ENCODE measurements around the gene AGO3. TPM values are rescaled to one million over a fixed set of nuclear protein-coding genes. Genes with fewer than 3 reads are reported as not detected.

AGO3 gene
- total RNA-seq, 2 experiments from 2014 or later: 31.3 to 34.5 TPM

GRCh38 chr1:35894183-35894582 is 36.7 kb upstream of the AGO3 start:
- intact Hi-C loops (cut with DNase I, micrococcal nuclease): no loop called here
- Histone ChIP-seq H3K9me3 (ENCODE audit: control insufficient read depth in 1 of 2, insufficient read depth in 1 of 2, low read length in 2 of 2) (no peaks in the 10 kb centered on the region), H3K27me3 (ENCODE audit: control insufficient read depth in 1 of 2, insufficient read depth in 2 of 2, low read length in 2 of 2) (no peaks in the 10 kb centered on the region), H3K4me1 (ENCODE audit: insufficient read depth, low read length) (no peaks in the 10 kb centered on the region), H3K36me3 (ENCODE audit: insufficient read depth, low read length) (peaks cover 66% of the 10 kb centered on the region), H3K27ac (ENCODE audit: low read depth in 1 of 2, low read length in 2 of 2) (no peak overlapping the region), H3K4me3 (ENCODE audit: low read length) (no peak overlapping the region)
- DNase-seq: peak in 2 of 14 experiments; percentile 60 to 71
- no peaks in the 10 kb centered on the region for H3K9me3 Mint-ChIP-seq
- POLR2A ChIA-PET: no interaction called here
- H3K36me3 Mint-ChIP-seq (ENCODE audit: low read depth): peaks cover 90% of the 10 kb centered on the region
- no peak overlapping the region for H3K4me3 Mint-ChIP-seq
- no peak overlapping the region for H3K27ac Mint-ChIP-seq
- TF ChIP-seq, protein P1, sequence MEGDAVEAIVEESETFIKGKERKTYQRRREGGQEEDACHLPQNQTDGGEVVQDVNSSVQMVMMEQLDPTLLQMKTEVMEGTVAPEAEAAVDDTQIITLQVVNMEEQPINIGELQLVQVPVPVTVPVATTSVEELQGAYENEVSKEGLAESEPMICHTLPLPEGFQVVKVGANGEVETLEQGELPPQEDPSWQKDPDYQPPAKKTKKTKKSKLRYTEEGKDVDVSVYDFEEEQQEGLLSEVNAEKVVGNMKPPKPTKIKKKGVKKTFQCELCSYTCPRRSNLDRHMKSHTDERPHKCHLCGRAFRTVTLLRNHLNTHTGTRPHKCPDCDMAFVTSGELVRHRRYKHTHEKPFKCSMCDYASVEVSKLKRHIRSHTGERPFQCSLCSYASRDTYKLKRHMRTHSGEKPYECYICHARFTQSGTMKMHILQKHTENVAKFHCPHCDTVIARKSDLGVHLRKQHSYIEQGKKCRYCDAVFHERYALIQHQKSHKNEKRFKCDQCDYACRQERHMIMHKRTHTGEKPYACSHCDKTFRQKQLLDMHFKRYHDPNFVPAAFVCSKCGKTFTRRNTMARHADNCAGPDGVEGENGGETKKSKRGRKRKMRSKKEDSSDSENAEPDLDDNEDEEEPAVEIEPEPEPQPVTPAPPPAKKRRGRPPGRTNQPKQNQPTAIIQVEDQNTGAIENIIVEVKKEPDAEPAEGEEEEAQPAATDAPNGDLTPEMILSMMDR (IDR thresholded peaks at IDR 0.05): no peak
- CTCF ChIA-PET: no interaction called here
- no peaks in the 10 kb centered on the region for H3K4me1 Mint-ChIP-seq (ENCODE audit: low read depth)
- ATAC-seq (ENCODE audit: poor library complexity): no peak
- H3K27me3 Mint-ChIP-seq: no peaks in the 10 kb centered on the region

GRCh38 chr1:35894656-35895055 is 36.2 kb upstream of the AGO3 start:
- H3K4me3 ChIP-seq (ENCODE audit: low read length): no peak overlapping the region
- no peak for DNase-seq
- no peaks in the 10 kb centered on the region for H3K27me3 ChIP-seq (ENCODE audit: control insufficient read depth in 1 of 2, insufficient read depth in 2 of 2, low read length in 2 of 2)
- Mint-ChIP-seq H3K36me3 (ENCODE audit: low read depth) (peaks cover 92% of the 10 kb centered on the region), H3K4me1 (ENCODE audit: low read depth) (no peaks in the 10 kb centered on the region), H3K9me3 (no peaks in the 10 kb centered on the region), H3K27me3 (no peaks in the 10 kb centered on the region), H3K27ac (no peak overlapping the region), H3K4me3 (no peak overlapping the region)
- ATAC-seq (ENCODE audit: poor library complexity): no peak
- POLR2A ChIA-PET: no interaction called here
- no peaks in the 10 kb centered on the region for H3K4me1 ChIP-seq (ENCODE audit: insufficient read depth, low read length)
- no peak overlapping the region for H3K27ac ChIP-seq (ENCODE audit: low read depth in 1 of 2, low read length in 2 of 2)
- CTCF ChIA-PET: no interaction called here
- TF ChIP-seq, protein P1 (IDR thresholded peaks at IDR 0.05): no peak
- intact Hi-C loops (cut with DNase I, micrococcal nuclease): no loop called here
- H3K9me3 ChIP-seq (ENCODE audit: control insufficient read depth in 1 of 2, insufficient read depth in 1 of 2, low read length in 2 of 2): no peaks in the 10 kb centered on the region
- peaks cover 69% of the 10 kb centered on the region for H3K36me3 ChIP-seq (ENCODE audit: insufficient read depth, low read length)

GRCh38 chr1:35899941-35900340 is 31.0 kb upstream of the AGO3 start:
- ChIA-PET POLR2A (no interaction called here), CTCF (no interaction called here)
- Histone ChIP-seq H3K36me3 (ENCODE audit: insufficient read depth, low read length) (peaks cover 59% of the 10 kb centered on the region), H3K4me1 (ENCODE audit: insufficient read depth, low read length) (no peaks in the 10 kb centered on the region), H3K4me3 (ENCODE audit: low read length) (no peak overlapping the region), H3K27me3 (ENCODE audit: control insufficient read depth in 1 of 2, insufficient read depth in 2 of 2, low read length in 2 of 2) (no peaks in the 10 kb centered on the region), H3K9me3 (ENCODE audit: control insufficient read depth in 1 of 2, insufficient read depth in 1 of 2, low read length in 2 of 2) (no peaks in the 10 kb centered on the region), H3K27ac (ENCODE audit: low read depth in 1 of 2, low read length in 2 of 2) (no peak overlapping the region)
- Mint-ChIP-seq H3K4me1 (ENCODE audit: low read depth) (no peaks in the 10 kb centered on the region), H3K4me3 (no peak overlapping the region), H3K36me3 (ENCODE audit: low read depth) (peaks cover 91% of the 10 kb centered on the region), H3K9me3 (no peaks in the 10 kb centered on the region), H3K27ac (no peak overlapping the region), H3K27me3 (no peaks in the 10 kb centered on the region)
- intact Hi-C loops (cut with DNase I, micrococcal nuclease): no loop called here
- no peak for ATAC-seq (ENCODE audit: poor library complexity)
- no peak for DNase-seq
- TF ChIP-seq, protein P1 (IDR thresholded peaks at IDR 0.05): no peak

Measured in CD4-positive, alpha-beta T cell (primary cell).